ENCODE results near the gene ZFAND3. TPM values are rescaled to one million over a fixed set of nuclear protein-coding genes. Genes with fewer than 3 reads are reported as not detected.

ZFAND3 gene
- total RNA-seq, 1 donor from 2014 or later = 81.8 TPM

GRCh38 chr6:37930288-37930971 is 110.9 kb downstream of the ZFAND3 start:
- H3K4me3 ChIP-seq = no peak overlapping the region
- no peak overlapping the region for H3K27ac ChIP-seq (replicated peaks)
- intact Hi-C loops (cut with micrococcal nuclease) = no loop called here
- DNase-seq = no peak
- peaks cover 43% of the 10 kb centered on the region for H3K4me1 ChIP-seq
- H3K9me3 ChIP-seq (replicated peaks) = no peaks in the 10 kb centered on the region
- TF ChIP-seq, protein P1, sequence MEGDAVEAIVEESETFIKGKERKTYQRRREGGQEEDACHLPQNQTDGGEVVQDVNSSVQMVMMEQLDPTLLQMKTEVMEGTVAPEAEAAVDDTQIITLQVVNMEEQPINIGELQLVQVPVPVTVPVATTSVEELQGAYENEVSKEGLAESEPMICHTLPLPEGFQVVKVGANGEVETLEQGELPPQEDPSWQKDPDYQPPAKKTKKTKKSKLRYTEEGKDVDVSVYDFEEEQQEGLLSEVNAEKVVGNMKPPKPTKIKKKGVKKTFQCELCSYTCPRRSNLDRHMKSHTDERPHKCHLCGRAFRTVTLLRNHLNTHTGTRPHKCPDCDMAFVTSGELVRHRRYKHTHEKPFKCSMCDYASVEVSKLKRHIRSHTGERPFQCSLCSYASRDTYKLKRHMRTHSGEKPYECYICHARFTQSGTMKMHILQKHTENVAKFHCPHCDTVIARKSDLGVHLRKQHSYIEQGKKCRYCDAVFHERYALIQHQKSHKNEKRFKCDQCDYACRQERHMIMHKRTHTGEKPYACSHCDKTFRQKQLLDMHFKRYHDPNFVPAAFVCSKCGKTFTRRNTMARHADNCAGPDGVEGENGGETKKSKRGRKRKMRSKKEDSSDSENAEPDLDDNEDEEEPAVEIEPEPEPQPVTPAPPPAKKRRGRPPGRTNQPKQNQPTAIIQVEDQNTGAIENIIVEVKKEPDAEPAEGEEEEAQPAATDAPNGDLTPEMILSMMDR (IDR thresholded peaks at IDR 0.05; ENCODE audit: borderline replicate concordance) = no peak
- H3K27me3 ChIP-seq (ENCODE audit: low read depth) = no peaks in the 10 kb centered on the region
- H3K36me3 ChIP-seq = no peaks in the 10 kb centered on the region

DNA sequence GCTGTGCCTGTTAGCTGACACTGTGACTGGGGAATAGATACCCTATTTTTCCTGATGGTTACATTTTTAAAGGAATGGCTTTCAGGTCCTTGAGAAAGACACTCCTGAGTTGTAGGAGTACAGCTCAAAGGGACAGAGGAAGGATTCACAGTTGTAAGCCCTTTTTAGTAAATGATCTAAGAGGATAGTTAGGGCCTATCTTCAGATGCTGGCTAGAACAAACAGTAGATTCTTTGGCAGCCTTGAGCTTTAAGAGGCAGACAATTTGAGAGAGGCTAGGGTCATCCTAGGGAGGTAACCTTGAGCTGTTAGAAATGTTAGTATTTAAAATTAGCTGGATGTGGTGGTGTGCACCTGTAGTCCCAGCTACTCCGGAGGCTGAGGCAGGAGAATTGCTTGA is 111.5 kb downstream of the ZFAND3 start:
- intact Hi-C loops (cut with micrococcal nuclease) = no loop called here
- H3K27ac ChIP-seq (replicated peaks) = no peak overlapping the region
- H3K4me3 ChIP-seq = no peak overlapping the region
- no peaks in the 10 kb centered on the region for H3K9me3 ChIP-seq (replicated peaks)
- peaks cover 46% of the 10 kb centered on the region for H3K4me1 ChIP-seq
- no peaks in the 10 kb centered on the region for H3K27me3 ChIP-seq (ENCODE audit: low read depth)
- no peaks in the 10 kb centered on the region for H3K36me3 ChIP-seq
- TF ChIP-seq, protein P1 (IDR thresholded peaks at IDR 0.05; ENCODE audit: borderline replicate concordance) = no peak
- DNase-seq = no peak

DNA sequence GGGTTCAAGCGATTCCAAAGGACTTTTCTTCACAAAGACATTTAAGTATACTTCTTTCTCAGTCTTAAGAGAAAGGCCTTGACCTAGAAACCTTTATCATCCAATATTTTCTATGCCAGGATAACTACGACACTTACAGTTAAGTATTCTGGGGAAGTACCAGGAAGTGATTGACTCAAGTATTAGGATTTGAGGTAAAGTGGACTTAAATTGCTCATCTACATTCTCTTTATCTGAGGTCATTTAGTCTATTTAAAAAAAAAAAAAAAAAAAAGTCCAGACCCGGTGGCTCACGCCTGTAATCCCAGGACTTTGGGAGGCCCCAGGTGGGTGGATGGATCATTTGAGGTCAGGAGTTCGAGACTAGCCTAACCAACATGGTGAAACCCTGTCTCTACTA is 114.7 kb downstream of the ZFAND3 start:
- no peak for DNase-seq
- intact Hi-C loops (cut with micrococcal nuclease) = no loop called here
- H3K4me3 ChIP-seq = no peak overlapping the region
- peaks cover 49% of the 10 kb centered on the region for H3K4me1 ChIP-seq
- TF ChIP-seq, protein P1 (IDR thresholded peaks at IDR 0.05; ENCODE audit: borderline replicate concordance) = no peak
- no peaks in the 10 kb centered on the region for H3K27me3 ChIP-seq (ENCODE audit: low read depth)
- H3K27ac ChIP-seq (replicated peaks) = no peak overlapping the region
- no peaks in the 10 kb centered on the region for H3K9me3 ChIP-seq (replicated peaks)
- H3K36me3 ChIP-seq = no peaks in the 10 kb centered on the region

DNA sequence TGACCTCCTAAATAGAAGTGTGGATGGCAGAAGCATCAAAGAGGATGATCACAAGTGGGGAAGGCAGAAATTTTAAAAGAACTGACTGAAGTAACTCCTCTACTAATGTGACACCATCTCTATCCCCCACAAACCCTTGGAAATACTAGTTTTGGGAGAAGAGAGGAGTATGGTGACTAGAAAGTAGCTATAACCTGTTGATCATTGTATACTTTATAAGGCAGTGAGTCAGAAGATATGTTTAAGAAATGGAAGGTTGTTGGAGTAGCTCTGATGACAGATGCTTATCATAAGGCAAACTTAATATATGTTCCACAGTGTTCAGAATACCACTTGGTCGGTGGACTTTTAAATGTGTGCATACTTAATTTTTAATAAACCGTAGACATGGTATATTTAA is 116.6 kb downstream of the ZFAND3 start:
- Histone ChIP-seq H3K9me3 (replicated peaks) (no peaks in the 10 kb centered on the region), H3K4me3 (no peak overlapping the region), H3K36me3 (no peaks in the 10 kb centered on the region), H3K4me1 (peaks cover 63% of the 10 kb centered on the region), H3K27me3 (ENCODE audit: low read depth) (no peaks in the 10 kb centered on the region), H3K27ac (replicated peaks) (no peak overlapping the region)
- intact Hi-C loops (cut with micrococcal nuclease) = no loop called here
- TF ChIP-seq, protein P1 (IDR thresholded peaks at IDR 0.05; ENCODE audit: borderline replicate concordance) = no peak
- DNase-seq = no peak

- peaks cover 65% of the 10 kb centered on the region for H3K4me1 ChIP-seq
- intact Hi-C loops (cut with micrococcal nuclease) = no loop called here
- H3K36me3 ChIP-seq = no peaks in the 10 kb centered on the region
Observed at GRCh38 chr6:37936906-37937305, 117.4 kb downstream of the ZFAND3 start.

More at GRCh38 chr6:37936906-37937305, 117.4 kb downstream of the ZFAND3 start:
- no peak overlapping the region for H3K4me3 ChIP-seq
- TF ChIP-seq, protein P1 (IDR thresholded peaks at IDR 0.05; ENCODE audit: borderline replicate concordance) = no peak
- H3K27ac ChIP-seq (replicated peaks) = no peak overlapping the region
- no peak for DNase-seq
- no peaks in the 10 kb centered on the region for H3K27me3 ChIP-seq (ENCODE audit: low read depth)
- no peaks in the 10 kb centered on the region for H3K9me3 ChIP-seq (replicated peaks)
